ENCODE results near the gene CD40LG.

DNA sequence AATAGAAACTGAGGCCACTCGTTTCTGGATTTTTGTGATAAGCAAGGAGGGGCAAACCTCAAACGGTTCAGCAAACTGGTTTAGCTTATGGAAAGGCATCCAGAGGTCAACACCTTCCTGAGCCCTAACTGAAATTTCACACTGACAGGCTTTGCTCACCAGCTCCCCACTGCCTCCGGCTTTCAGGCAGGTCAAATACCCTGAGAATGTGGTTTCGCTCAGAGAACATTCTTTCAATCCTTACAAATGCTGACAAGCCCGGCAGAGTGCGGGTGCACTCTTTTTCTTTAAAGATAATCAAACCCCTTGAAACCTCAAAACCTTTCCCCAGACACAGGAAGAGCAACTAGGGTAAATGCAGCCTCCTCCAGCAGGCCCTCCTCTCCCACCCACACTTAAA, 41.5 kb downstream of the CD40LG start:
- TF ChIP-seq, protein P1, sequence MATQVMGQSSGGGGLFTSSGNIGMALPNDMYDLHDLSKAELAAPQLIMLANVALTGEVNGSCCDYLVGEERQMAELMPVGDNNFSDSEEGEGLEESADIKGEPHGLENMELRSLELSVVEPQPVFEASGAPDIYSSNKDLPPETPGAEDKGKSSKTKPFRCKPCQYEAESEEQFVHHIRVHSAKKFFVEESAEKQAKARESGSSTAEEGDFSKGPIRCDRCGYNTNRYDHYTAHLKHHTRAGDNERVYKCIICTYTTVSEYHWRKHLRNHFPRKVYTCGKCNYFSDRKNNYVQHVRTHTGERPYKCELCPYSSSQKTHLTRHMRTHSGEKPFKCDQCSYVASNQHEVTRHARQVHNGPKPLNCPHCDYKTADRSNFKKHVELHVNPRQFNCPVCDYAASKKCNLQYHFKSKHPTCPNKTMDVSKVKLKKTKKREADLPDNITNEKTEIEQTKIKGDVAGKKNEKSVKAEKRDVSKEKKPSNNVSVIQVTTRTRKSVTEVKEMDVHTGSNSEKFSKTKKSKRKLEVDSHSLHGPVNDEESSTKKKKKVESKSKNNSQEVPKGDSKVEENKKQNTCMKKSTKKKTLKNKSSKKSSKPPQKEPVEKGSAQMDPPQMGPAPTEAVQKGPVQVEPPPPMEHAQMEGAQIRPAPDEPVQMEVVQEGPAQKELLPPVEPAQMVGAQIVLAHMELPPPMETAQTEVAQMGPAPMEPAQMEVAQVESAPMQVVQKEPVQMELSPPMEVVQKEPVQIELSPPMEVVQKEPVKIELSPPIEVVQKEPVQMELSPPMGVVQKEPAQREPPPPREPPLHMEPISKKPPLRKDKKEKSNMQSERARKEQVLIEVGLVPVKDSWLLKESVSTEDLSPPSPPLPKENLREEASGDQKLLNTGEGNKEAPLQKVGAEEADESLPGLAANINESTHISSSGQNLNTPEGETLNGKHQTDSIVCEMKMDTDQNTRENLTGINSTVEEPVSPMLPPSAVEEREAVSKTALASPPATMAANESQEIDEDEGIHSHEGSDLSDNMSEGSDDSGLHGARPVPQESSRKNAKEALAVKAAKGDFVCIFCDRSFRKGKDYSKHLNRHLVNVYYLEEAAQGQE (IDR thresholded peaks at IDR 0.05; ENCODE audit: low read depth), result no peak
- no peak for TF ChIP-seq ZBTB7A (IDR thresholded peaks at IDR 0.05; ENCODE audit: low read depth)

Data from Ishikawa (cell line).